ENCODE measurements around the gene PPID. TPM values are rescaled to one million over a fixed set of nuclear protein-coding genes. Genes with fewer than 3 reads are reported as not detected.
A peak's percentile ranks its signal among the peaks of the same experiment; 100 is the strongest.

The PPID gene
- total RNA-seq, 4 donors from 2014 or later = 12.0 to 21.1 (median 16.1) TPM

- Histone ChIP-seq H3K4me1 (peaks cover 0 to 35% (median 14%) of the 10 kb centered on the region in 4 donors), H3K27me3 (no peaks in the 10 kb centered on the region), H3K27ac (peak within 1 kb of the TSS; percentile 92 to 99 (median 98)), H3K9me3 (no peaks in the 10 kb centered on the region), H3K36me3 (no peaks in the 10 kb centered on the region), H3K4me3 (peak within 1 kb of the TSS; percentile 62 to 85 (median 77))
- no peak for TF ChIP-seq POLR2A (IDR thresholded peaks at IDR 0.05)
- no peak for TF ChIP-seq EP300 (IDR thresholded peaks at IDR 0.05)
- TF ChIP-seq CTCF (IDR thresholded peaks at IDR 0.05) = no peak
- 0 to 1% methylated on average over 15 to 20 of the region's 20 CpGs for WGBS, 2 donors
- DNase-seq (ENCODE audit: low spot score in 2 of 2) = no peak
Measured at GRCh38 chr4:158671665-158671914, 51.6 kb downstream of the PPID start, which contains the start of gene C4orf46. Gene C4orf46 (minus strand): TSS chr4:158671887. CDS start chr4:158671801, 86 bp downstream.

GRCh38 chr4:158670975-158671664, 52.1 kb downstream of the PPID start:
- Histone ChIP-seq H3K27me3 (no peaks in the 10 kb centered on the region), H3K4me3 (peak overlapping the region; percentile 62 to 85 (median 74)), H3K4me1 (peaks cover 0 to 35% (median 14%) of the 10 kb centered on the region in 4 donors), H3K9me3 (no peaks in the 10 kb centered on the region), H3K27ac (peak overlapping the region; percentile 19 to 99 (median 98)), H3K36me3 (no peaks in the 10 kb centered on the region)
- WGBS, 2 donors = 0% methylated on average over 11 to 35 of the region's 35 CpGs
- DNase-seq (ENCODE audit: low spot score in 2 of 2) = peak; percentile 35 to 47
- TF ChIP-seq CTCF (IDR thresholded peaks at IDR 0.05) (no peak), EP300 (IDR thresholded peaks at IDR 0.05) (no peak)

GRCh38 chr4:158669310-158669709, 53.9 kb downstream of the PPID start:
- no peak overlapping the region for H3K4me3 ChIP-seq
- WGBS, 2 donors = 78 to 82% methylated on average over 7 of the region's 7 CpGs
- H3K9me3 ChIP-seq = no peaks in the 10 kb centered on the region
- DNase-seq (ENCODE audit: low spot score in 2 of 2) = no peak
- no peak overlapping the region for H3K27ac ChIP-seq
- H3K36me3 ChIP-seq = no peaks in the 10 kb centered on the region
- no peak for TF ChIP-seq EP300 (IDR thresholded peaks at IDR 0.05)
- TF ChIP-seq POLR2A (IDR thresholded peaks at IDR 0.05) = no peak
- TF ChIP-seq CTCF (IDR thresholded peaks at IDR 0.05) = no peak
- peaks cover 0 to 29% (median 14%) of the 10 kb centered on the region in 4 donors for H3K4me1 ChIP-seq
- H3K27me3 ChIP-seq = no peaks in the 10 kb centered on the region

- H3K27ac ChIP-seq = no peak overlapping the region
- no peak for DNase-seq (ENCODE audit: low spot score in 2 of 2)
- no peak overlapping the region for H3K4me3 ChIP-seq
- H3K36me3 ChIP-seq = no peaks in the 10 kb centered on the region
- H3K27me3 ChIP-seq = no peaks in the 10 kb centered on the region
- 80 to 84% methylated on average over 3 of the region's 3 CpGs for WGBS, 2 donors
- TF ChIP-seq POLR2A (IDR thresholded peaks at IDR 0.05) = no peak
- no peak for TF ChIP-seq EP300 (IDR thresholded peaks at IDR 0.05)
- peak in 2 of 5 experiments; percentile 17 to 36 for TF ChIP-seq CTCF (IDR thresholded peaks at IDR 0.05)
- peaks cover 0 to 13% (median 6%) of the 10 kb centered on the region in 4 donors for H3K4me1 ChIP-seq
- no peaks in the 10 kb centered on the region for H3K9me3 ChIP-seq
Measured at GRCh38 chr4:158667651-158668198, 55.5 kb downstream of the PPID start.

GRCh38 chr4:158666892-158667291, 56.3 kb downstream of the PPID start:
- WGBS, 2 donors = 93 to 98% methylated on average over 2 of the region's 2 CpGs
- Histone ChIP-seq H3K36me3 (no peaks in the 10 kb centered on the region), H3K9me3 (no peaks in the 10 kb centered on the region), H3K27me3 (no peaks in the 10 kb centered on the region), H3K4me1 (peaks cover 0 to 12% (median 6%) of the 10 kb centered on the region in 4 donors), H3K27ac (no peak overlapping the region), H3K4me3 (no peak overlapping the region)
- DNase-seq (ENCODE audit: low spot score in 2 of 2) = no peak
- no peak for TF ChIP-seq CTCF (IDR thresholded peaks at IDR 0.05)
- TF ChIP-seq EP300 (IDR thresholded peaks at IDR 0.05) = no peak
- no peak for TF ChIP-seq POLR2A (IDR thresholded peaks at IDR 0.05)
